H9 (cell line): ENCODE data around the gene GCC2. TPM values are rescaled to one million over a fixed set of nuclear protein-coding genes. Genes with fewer than 3 reads are reported as not detected.
"Not testable (repeated sequence)": the region's sequence is repeated elsewhere in the genome, so short reads cannot be mapped to it uniquely, and the experiment has no call there.

Experiments
- DNase-seq: peaks from one replicate; pipeline ENCODE4 v3.0.0-alpha.2; 2017
- H2AFZ ChIP-seq: one replicate; pipeline ENCODE4 v1.6.1; 2013; ENCODE audit warnings: mild to moderate bottlenecking, low read length, control low read depth, moderate library complexity
- H2AK5ac ChIP-seq: 2 replicates; pipeline ENCODE4 v1.6.1; 2013; ENCODE audit warnings: low read length, control low read depth, mixed read lengths; ENCODE audit not compliant: insufficient read length
- H2BK120ac ChIP-seq: one replicate; pipeline ENCODE4 v1.6.1; 2013; ENCODE audit warnings: low read depth, mild to moderate bottlenecking, low read length, control low read depth, inconsistent platforms; ENCODE audit not compliant: poor library complexity, severe bottlenecking
- H2BK12ac ChIP-seq: 2 replicates; pipeline ENCODE4 v1.6.1; 2013; ENCODE audit warnings: low read length, control low read depth, mixed read lengths, low read depth; ENCODE audit not compliant: insufficient read length
- H2BK15ac ChIP-seq: 2 replicates; pipeline ENCODE4 v1.6.1; 2013; ENCODE audit warnings: low read depth, low read length, control low read depth
- H2BK20ac ChIP-seq: one replicate; pipeline ENCODE4 v1.6.1; 2013; ENCODE audit warnings: low read depth, mild to moderate bottlenecking, low read length, control low read depth, inconsistent platforms; ENCODE audit not compliant: poor library complexity, severe bottlenecking
- H2BK5ac ChIP-seq: 2 replicates; pipeline ENCODE4 v1.6.1; 2013; ENCODE audit warnings: low read length, control low read depth, mixed read lengths; ENCODE audit not compliant: insufficient read length
- H3K14ac ChIP-seq: 2 replicates; pipeline ENCODE4 v1.6.1; 2013; ENCODE audit warnings: low read length, control low read depth; ENCODE audit not compliant: insufficient read depth
- H3K18ac ChIP-seq: 2 replicates; pipeline ENCODE4 v1.6.1; 2013; ENCODE audit warnings: low read depth, mild to moderate bottlenecking, mixed read lengths, low read length, control low read depth; ENCODE audit not compliant: insufficient read length
- H3K23ac ChIP-seq: 2 replicates; pipeline ENCODE4 v1.6.1; 2013; ENCODE audit warnings: low read length, control low read depth, mixed read lengths, low read depth; ENCODE audit not compliant: insufficient read length
- H3K23me2 ChIP-seq: 2 replicates; pipeline ENCODE4 v1.6.1; 2013; ENCODE audit warnings: low read depth, mild to moderate bottlenecking, mixed read lengths, low read length, control low read depth; ENCODE audit not compliant: insufficient read length, poor library complexity, severe bottlenecking
- H3K27ac ChIP-seq: 2 replicates; pipeline ENCODE4 v1.5.1; 2013; ENCODE audit warnings: low read length, control low read depth, mixed read lengths, low read depth; ENCODE audit not compliant: insufficient read length
- H3K27me3 ChIP-seq: 2 replicates; pipeline ENCODE4 v1.6.1; 2013; ENCODE audit warnings: low read length, control low read depth, inconsistent platforms; ENCODE audit not compliant: insufficient read depth
- H3K4ac ChIP-seq: 2 replicates; pipeline ENCODE4 v1.6.1; 2013; ENCODE audit warnings: low read depth, mild to moderate bottlenecking, control low read depth, inconsistent platforms, low read length, moderate library complexity
- H3K4me1 ChIP-seq: 2 replicates; pipeline ENCODE4 v1.6.1; 2013; ENCODE audit warnings: low read length, control low read depth, inconsistent platforms; ENCODE audit not compliant: insufficient read depth
- H3K4me2 ChIP-seq: 2 replicates; pipeline ENCODE4 v1.6.1; 2013; ENCODE audit warnings: low read length, control low read depth, mixed read lengths; ENCODE audit not compliant: insufficient read length, insufficient read depth
- H3K56ac ChIP-seq: 2 replicates; pipeline ENCODE4 v1.6.1; 2013; ENCODE audit warnings: low read depth, mild to moderate bottlenecking, mixed read lengths, low read length, control low read depth; ENCODE audit not compliant: insufficient read length
- H3K79me1 ChIP-seq: 2 replicates; pipeline ENCODE4 v1.6.1; 2013; ENCODE audit warnings: low read depth, mild to moderate bottlenecking, moderate library complexity, low read length, control low read depth, inconsistent platforms; ENCODE audit not compliant: insufficient read depth, poor library complexity, severe bottlenecking
- H3K79me2 ChIP-seq: 2 replicates; pipeline ENCODE4 v1.6.1; 2013; ENCODE audit warnings: low read length, control low read depth, inconsistent platforms; ENCODE audit not compliant: insufficient read depth
- H3K9ac ChIP-seq: 2 replicates; pipeline ENCODE4 v1.6.1; 2013; ENCODE audit warnings: low read length, control low read depth, mixed read lengths; ENCODE audit not compliant: insufficient read length; ENCODE audit errors: extremely low read depth
- H3K9me3 ChIP-seq: one replicate; pipeline ENCODE4 v1.6.1; 2013; ENCODE audit warnings: low read depth, low read length, inconsistent platforms; ENCODE audit not compliant: control insufficient read depth
- H3T11ph ChIP-seq: one replicate; pipeline ENCODE4 v1.6.1; 2013; ENCODE audit warnings: mild to moderate bottlenecking, low read length, control low read depth, inconsistent platforms
- H4K20me1 ChIP-seq: one replicate; pipeline ENCODE4 v1.6.1; 2013; ENCODE audit not compliant: control insufficient read depth, insufficient read length, insufficient read depth
- H4K5ac ChIP-seq: 2 replicates; pipeline ENCODE4 v1.6.1; 2013; ENCODE audit warnings: low read depth, mild to moderate bottlenecking, mixed read lengths, low read length, control low read depth; ENCODE audit not compliant: insufficient read length
- H4K8ac ChIP-seq: replicated peaks from 2 replicates; pipeline ENCODE4 v1.6.1; 2013; ENCODE audit warnings: low read length, control low read depth, mixed read lengths, low read depth; ENCODE audit not compliant: insufficient read length
- H4K91ac ChIP-seq: 2 replicates; pipeline ENCODE4 v1.6.1; 2013; ENCODE audit warnings: low read depth, mild to moderate bottlenecking, moderate library complexity, mixed read lengths, low read length, control low read depth; ENCODE audit not compliant: insufficient read length
- H3K27ac Mint-ChIP-seq, 3 experiments: 2 replicates in 2 of 3; 3 replicates in 1 of 3; pipeline ENCODE4 v1.8.0; 2020 to 2021; ENCODE audit warnings: mixed read lengths in 3 of 3, mild to moderate bottlenecking in 1 of 3, moderate library complexity in 1 of 3
- H3K27me3 Mint-ChIP-seq: 2 replicates; pipeline ENCODE4 v1.8.0; 2021; ENCODE audit warnings: low read depth, mild to moderate bottlenecking, moderate library complexity, mixed read lengths
- H3K36me3 Mint-ChIP-seq, 3 experiments: 2 replicates in 2 of 3; 3 replicates in 1 of 3; pipeline ENCODE4 v1.8.0; 2020 to 2021; ENCODE audit warnings: low read depth in 3 of 3, mixed read lengths in 3 of 3; ENCODE audit not compliant: insufficient read depth in 1 of 3
- H3K4me1 Mint-ChIP-seq, 2 experiments: 2 replicates each; pipeline ENCODE4 v1.8.0; 2020; ENCODE audit warnings: mixed read lengths in 2 of 2
- H3K4me3 Mint-ChIP-seq, 2 experiments: 2 replicates in 1 of 2; 3 replicates in 1 of 2; pipeline ENCODE4 v1.8.0; 2020 to 2021; ENCODE audit warnings: mild to moderate bottlenecking in 2 of 2, mixed read lengths in 2 of 2, moderate library complexity in 1 of 2
- H3K9me3 Mint-ChIP-seq, 2 experiments: 2 replicates in 1 of 2; 3 replicates in 1 of 2; pipeline ENCODE4 v1.8.0; 2020; ENCODE audit warnings: mild to moderate bottlenecking in 2 of 2, mixed read lengths in 2 of 2, moderate library complexity in 1 of 2
- WGBS: extraction: QIAGEN DNeasy Blood & Tissue Kit; methylation state at CpG from one replicate; pipeline ENCODE4 v1.1.7; 2013; ENCODE audit warnings: missing lambda C conversion rate, low lambda C conversion rate, mixed read lengths; ENCODE audit not compliant: insufficient read length; ENCODE audit errors: extremely low coverage; 5-methylcytosine and 5-hydroxymethylcytosine counted together
- total RNA-seq: library from RNA; stranded (reverse); gene quantifications from 2 replicates; pipeline ENCODE4 v1.2.1, GENCODE V29; 2021
- TF ChIP-seq, protein P1 (sequence below): fragments of 200-600 bp; sonication (generic); conservative IDR thresholded peaks from 3 replicates; pipeline ENCODE4 v1.8.0; 2021; ENCODE audit warnings: antibody characterized with exemption, mild to moderate bottlenecking

GCC2 gene
- total RNA-seq, 1 experiment from 2014 or later: 53.3 TPM

GRCh38 chr2:108555572-108555971 lies 106.6 kb downstream of the GCC2 start:
- Histone ChIP-seq H3K4ac (no peak overlapping the region), H3K9me3 (no peaks in the 10 kb centered on the region), H3K27me3 (no peaks in the 10 kb centered on the region), H3K79me1 (no peaks in the 10 kb centered on the region), H3K18ac (no peak overlapping the region), H2BK20ac (no peak overlapping the region), H2AK5ac (no peak overlapping the region), H2BK5ac (no peak overlapping the region), H4K8ac (no peak overlapping the region), H2AFZ (no peak overlapping the region), H4K91ac (no peak overlapping the region), H3K9ac (no peak overlapping the region), H3K27ac (no peak overlapping the region), H3T11ph (no peak overlapping the region), H2BK15ac (no peak overlapping the region), H3K4me1 (peaks cover 18% of the 10 kb centered on the region; the same call in 1 of the 2 replicates), H3K56ac (no peak overlapping the region), H4K5ac (no peak overlapping the region), H2BK12ac (no peak overlapping the region), H3K23me2 (no peaks in the 10 kb centered on the region), H3K23ac (no peak overlapping the region), H3K14ac (no peak overlapping the region), H3K4me2 (no peak overlapping the region), H3K79me2 (peaks cover 9% of the 10 kb centered on the region; the same call in 1 of the 2 replicates), H2BK120ac (no peak overlapping the region), H4K20me1 (no peaks in the 10 kb centered on the region)
- DNase-seq: no peak
- no CpG with 5 or more reads among the region's 2 CpGs for WGBS
- TF ChIP-seq, protein P1, sequence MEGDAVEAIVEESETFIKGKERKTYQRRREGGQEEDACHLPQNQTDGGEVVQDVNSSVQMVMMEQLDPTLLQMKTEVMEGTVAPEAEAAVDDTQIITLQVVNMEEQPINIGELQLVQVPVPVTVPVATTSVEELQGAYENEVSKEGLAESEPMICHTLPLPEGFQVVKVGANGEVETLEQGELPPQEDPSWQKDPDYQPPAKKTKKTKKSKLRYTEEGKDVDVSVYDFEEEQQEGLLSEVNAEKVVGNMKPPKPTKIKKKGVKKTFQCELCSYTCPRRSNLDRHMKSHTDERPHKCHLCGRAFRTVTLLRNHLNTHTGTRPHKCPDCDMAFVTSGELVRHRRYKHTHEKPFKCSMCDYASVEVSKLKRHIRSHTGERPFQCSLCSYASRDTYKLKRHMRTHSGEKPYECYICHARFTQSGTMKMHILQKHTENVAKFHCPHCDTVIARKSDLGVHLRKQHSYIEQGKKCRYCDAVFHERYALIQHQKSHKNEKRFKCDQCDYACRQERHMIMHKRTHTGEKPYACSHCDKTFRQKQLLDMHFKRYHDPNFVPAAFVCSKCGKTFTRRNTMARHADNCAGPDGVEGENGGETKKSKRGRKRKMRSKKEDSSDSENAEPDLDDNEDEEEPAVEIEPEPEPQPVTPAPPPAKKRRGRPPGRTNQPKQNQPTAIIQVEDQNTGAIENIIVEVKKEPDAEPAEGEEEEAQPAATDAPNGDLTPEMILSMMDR: no peak
- H3K27ac Mint-ChIP-seq: peak overlapping the region in 1 of 3 experiments; percentile 38; a peak in 1 of 7 replicates
- H3K9me3 Mint-ChIP-seq: no peaks in the 10 kb centered on the region
- H3K4me3 Mint-ChIP-seq: no peak overlapping the region
- H3K4me1 Mint-ChIP-seq: peaks cover 13 to 33% of the 10 kb centered on the region in 2 experiments
- H3K27me3 Mint-ChIP-seq: no peaks in the 10 kb centered on the region
- H3K36me3 Mint-ChIP-seq: no peaks in the 10 kb centered on the region

GRCh38 chr2:108556581-108556980 lies 107.6 kb downstream of the GCC2 start:
- peak overlapping the region in 1 of 3 experiments; percentile 49; a peak in 1 of 7 replicates for H3K27ac Mint-ChIP-seq
- H3K27ac ChIP-seq, H3K9me3 ChIP-seq: not testable (repeated sequence)

More at GRCh38 chr2:108556581-108556980, 107.6 kb downstream of the GCC2 start:
- not testable (repeated sequence) for H4K8ac ChIP-seq, H2BK120ac ChIP-seq, H3K23ac ChIP-seq, H3K79me2 ChIP-seq, H4K5ac ChIP-seq, H3T11ph ChIP-seq, H3K18ac ChIP-seq, H4K20me1 ChIP-seq, H2AFZ ChIP-seq, H2BK5ac ChIP-seq, H3K56ac ChIP-seq, H3K23me2 ChIP-seq, H2BK20ac ChIP-seq, H3K4ac ChIP-seq, DNase-seq, H3K27me3 Mint-ChIP-seq, H3K9ac ChIP-seq, H3K4me3 Mint-ChIP-seq, H3K14ac ChIP-seq, H3K79me1 ChIP-seq, H3K9me3 Mint-ChIP-seq, H2BK15ac ChIP-seq, H2BK12ac ChIP-seq, H3K4me2 ChIP-seq, H3K27me3 ChIP-seq, H3K36me3 Mint-ChIP-seq, H4K91ac ChIP-seq, H2AK5ac ChIP-seq
- H3K4me1 Mint-ChIP-seq: peaks cover 14 to 34% of the 10 kb centered on the region in 2 experiments
- H3K4me1 ChIP-seq: peaks cover 18% of the 10 kb centered on the region; the same call in 1 of the 2 replicates
- WGBS: no CpG with 5 or more reads among the region's 2 CpGs
